Left ventricle myocardium inferior (tissue), 1 donor: ENCODE measurements around the gene ZP4. TPM values are rescaled to one million over a fixed set of nuclear protein-coding genes. Genes with fewer than 3 reads are reported as not detected.

ENCODE experiments used
- DNase-seq: peaks from one replicate; pipeline ENCODE4 v3.0.0-alpha.2; 2020
- H3K27ac ChIP-seq: fragments of 200-600 bp; replicated peaks from 2 replicates; pipeline ENCODE4 v1.8.0; 2021
- H3K27me3 ChIP-seq: fragments of 200-600 bp; 2 replicates; pipeline ENCODE4 v1.8.0; 2021; ENCODE audit warnings: low read depth
- H3K36me3 ChIP-seq: fragments of 200-600 bp; 2 replicates; pipeline ENCODE4 v1.8.0; 2021
- H3K4me1 ChIP-seq: fragments of 200-600 bp; 2 replicates; pipeline ENCODE4 v1.8.0; 2021
- H3K4me3 ChIP-seq: fragments of 200-600 bp; 2 replicates; pipeline ENCODE4 v1.8.0; 2021; ENCODE audit warnings: mild to moderate bottlenecking, moderate library complexity
- H3K9me3 ChIP-seq: fragments of 200-600 bp; replicated peaks from 2 replicates; pipeline ENCODE4 v1.8.0; 2021
- intact Hi-C: fragments of 100-400 bp; cut with micrococcal nuclease; formaldehyde crosslinking; loops from one replicate; pipeline ENCODE4 v1.11.0; 2022
- long read RNA-seq: library from polyadenylated mRNA; unstranded; transcript quantifications from one replicate; pipeline ENCODE4 v2.0.0, GENCODE V29; 2021
- total RNA-seq: library from RNA; stranded (reverse); fragmentation: NEBNext Ultra II Directional; extraction: Animal tissue kit (Norgen Biotek cat#: 25700); gene quantifications from one replicate; pipeline ENCODE4 v1.2.1, GENCODE V29; 2021
- TF ChIP-seq, protein P1 (sequence below): fragments of 200-600 bp; IDR thresholded peaks from 2 replicates; pipeline ENCODE4 v1.8.0; 2021; ENCODE audit warnings: antibody characterized with exemption, mild to moderate bottlenecking, borderline replicate concordance
- donor health status: DM: no; HTN: yes; CAD: no; lungs with severe emphysema.

ZP4 gene, protein sequence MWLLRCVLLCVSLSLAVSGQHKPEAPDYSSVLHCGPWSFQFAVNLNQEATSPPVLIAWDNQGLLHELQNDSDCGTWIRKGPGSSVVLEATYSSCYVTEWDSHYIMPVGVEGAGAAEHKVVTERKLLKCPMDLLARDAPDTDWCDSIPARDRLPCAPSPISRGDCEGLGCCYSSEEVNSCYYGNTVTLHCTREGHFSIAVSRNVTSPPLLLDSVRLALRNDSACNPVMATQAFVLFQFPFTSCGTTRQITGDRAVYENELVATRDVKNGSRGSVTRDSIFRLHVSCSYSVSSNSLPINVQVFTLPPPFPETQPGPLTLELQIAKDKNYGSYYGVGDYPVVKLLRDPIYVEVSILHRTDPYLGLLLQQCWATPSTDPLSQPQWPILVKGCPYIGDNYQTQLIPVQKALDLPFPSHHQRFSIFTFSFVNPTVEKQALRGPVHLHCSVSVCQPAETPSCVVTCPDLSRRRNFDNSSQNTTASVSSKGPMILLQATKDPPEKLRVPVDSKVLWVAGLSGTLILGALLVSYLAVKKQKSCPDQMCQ
- not detected for total RNA-seq
- long read RNA-seq, result 0 reads

GRCh38 chr1:237890822-237891221 is at the start of gene ZP4:
TSS of gene ZP4 (minus strand) at chr1:237890922. CDS start at chr1:237890635, 287 bp downstream.
- Histone ChIP-seq H3K27ac (no peak within 1 kb of the TSS), H3K27me3 (peaks cover 20% of the 10 kb centered on the region), H3K4me3 (no peak within 1 kb of the TSS), H3K9me3 (no peaks in the 10 kb centered on the region), H3K4me1 (no peaks in the 10 kb centered on the region), H3K36me3 (no peaks in the 10 kb centered on the region)
- intact Hi-C loops, result no loop called here
- TF ChIP-seq, protein P1, sequence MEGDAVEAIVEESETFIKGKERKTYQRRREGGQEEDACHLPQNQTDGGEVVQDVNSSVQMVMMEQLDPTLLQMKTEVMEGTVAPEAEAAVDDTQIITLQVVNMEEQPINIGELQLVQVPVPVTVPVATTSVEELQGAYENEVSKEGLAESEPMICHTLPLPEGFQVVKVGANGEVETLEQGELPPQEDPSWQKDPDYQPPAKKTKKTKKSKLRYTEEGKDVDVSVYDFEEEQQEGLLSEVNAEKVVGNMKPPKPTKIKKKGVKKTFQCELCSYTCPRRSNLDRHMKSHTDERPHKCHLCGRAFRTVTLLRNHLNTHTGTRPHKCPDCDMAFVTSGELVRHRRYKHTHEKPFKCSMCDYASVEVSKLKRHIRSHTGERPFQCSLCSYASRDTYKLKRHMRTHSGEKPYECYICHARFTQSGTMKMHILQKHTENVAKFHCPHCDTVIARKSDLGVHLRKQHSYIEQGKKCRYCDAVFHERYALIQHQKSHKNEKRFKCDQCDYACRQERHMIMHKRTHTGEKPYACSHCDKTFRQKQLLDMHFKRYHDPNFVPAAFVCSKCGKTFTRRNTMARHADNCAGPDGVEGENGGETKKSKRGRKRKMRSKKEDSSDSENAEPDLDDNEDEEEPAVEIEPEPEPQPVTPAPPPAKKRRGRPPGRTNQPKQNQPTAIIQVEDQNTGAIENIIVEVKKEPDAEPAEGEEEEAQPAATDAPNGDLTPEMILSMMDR, result no peak
- no peak for DNase-seq

DNA sequence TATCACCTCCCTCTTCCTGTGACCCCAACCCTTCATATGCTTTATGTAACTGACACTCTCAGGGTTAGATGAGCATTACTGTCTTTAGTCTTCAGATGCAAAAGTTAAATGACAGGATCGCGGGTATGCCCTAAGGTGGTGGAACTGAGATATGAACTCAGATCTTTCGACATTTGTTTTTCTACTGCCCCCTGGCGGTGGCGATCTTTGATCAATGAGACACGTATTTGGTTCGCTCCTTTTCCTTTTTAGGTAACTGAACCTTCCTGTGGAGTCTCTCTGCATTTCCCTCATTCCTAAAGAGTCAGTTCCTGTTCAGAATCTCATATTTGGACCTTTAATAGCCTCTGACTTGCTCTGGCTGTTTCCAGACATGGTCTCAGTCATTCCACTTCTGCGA is 47.8 kb upstream of the ZP4 start:
- Histone ChIP-seq H3K27ac (no peak overlapping the region), H3K36me3 (no peaks in the 10 kb centered on the region), H3K4me1 (no peaks in the 10 kb centered on the region), H3K4me3 (no peak overlapping the region), H3K9me3 (no peaks in the 10 kb centered on the region), H3K27me3 (no peaks in the 10 kb centered on the region)
- no peak for DNase-seq
- TF ChIP-seq, protein P1, result no peak
- intact Hi-C loops, result no loop called here

DNA sequence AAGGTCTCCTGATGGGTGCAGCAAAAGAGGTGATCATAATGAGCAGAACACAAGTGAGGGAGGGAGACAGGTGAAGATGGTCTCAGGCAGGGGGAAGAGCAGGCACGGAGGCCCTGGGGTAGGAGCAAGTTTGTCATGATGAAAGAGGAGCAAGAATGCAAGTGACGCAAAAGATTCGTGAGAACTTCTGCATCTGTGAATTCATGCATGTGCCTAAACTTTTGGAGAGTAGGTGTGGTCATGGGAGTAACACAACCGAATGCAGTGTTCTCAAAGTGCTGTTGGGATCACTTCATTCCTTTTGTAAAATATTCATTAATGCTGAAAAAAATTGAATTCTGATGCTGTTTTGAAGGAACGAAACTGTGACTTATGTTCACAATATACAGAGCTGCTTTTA is 47.3 kb upstream of the ZP4 start:
- no peaks in the 10 kb centered on the region for H3K36me3 ChIP-seq
- H3K4me1 ChIP-seq, result no peaks in the 10 kb centered on the region
- H3K27me3 ChIP-seq, result no peaks in the 10 kb centered on the region
- no peak for DNase-seq
- H3K9me3 ChIP-seq, result no peaks in the 10 kb centered on the region
- no peak overlapping the region for H3K27ac ChIP-seq
- no peak overlapping the region for H3K4me3 ChIP-seq
- TF ChIP-seq, protein P1, result no peak
- intact Hi-C loops, result no loop called here

DNA sequence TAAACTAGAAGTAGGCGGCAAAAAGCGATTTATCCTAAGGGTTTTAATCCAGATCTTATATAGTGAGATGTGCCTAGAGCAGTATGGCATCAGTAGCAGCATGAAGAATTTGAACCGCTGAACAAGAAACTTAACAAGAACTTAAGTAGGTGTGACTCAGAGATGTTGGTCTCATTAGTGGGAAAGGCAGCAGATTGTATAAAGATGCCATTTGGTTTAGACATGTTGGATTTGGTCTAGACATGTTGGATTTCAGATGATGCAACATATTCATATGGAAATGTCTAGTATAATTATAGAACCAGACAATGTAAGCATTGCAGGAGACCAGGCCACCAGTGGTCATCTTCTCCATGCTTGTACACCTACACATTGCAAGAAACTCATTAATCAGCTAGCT is 42.1 kb upstream of the ZP4 start:
- intact Hi-C loops, result no loop called here
- Histone ChIP-seq H3K4me3 (no peak overlapping the region), H3K27ac (no peak overlapping the region), H3K9me3 (no peaks in the 10 kb centered on the region), H3K27me3 (peaks cover 3% of the 10 kb centered on the region), H3K4me1 (no peaks in the 10 kb centered on the region), H3K36me3 (no peaks in the 10 kb centered on the region)
- no peak for DNase-seq
- TF ChIP-seq, protein P1, result no peak

DNA sequence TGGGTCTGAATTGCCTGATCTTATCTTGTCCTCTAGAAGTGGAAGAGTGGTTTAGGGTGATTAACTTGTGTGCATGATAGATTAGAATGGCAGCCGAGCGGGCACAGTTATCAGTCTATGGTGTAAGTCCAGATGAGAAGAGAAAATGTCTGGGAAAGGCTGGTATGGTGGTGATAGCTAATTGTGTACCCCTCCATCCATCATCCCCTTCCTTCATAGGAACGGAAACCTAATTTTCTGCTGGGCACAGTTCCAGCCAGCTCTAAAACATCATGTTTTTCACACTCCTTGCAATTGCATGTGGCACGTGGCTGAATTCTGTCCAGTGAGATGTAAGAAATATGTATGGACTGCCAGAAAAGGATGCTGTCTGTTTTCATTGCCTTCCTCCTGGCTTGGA is 40.9 kb upstream of the ZP4 start:
- H3K4me1 ChIP-seq, result no peaks in the 10 kb centered on the region
- H3K4me3 ChIP-seq, result no peak overlapping the region
- no peaks in the 10 kb centered on the region for H3K36me3 ChIP-seq
- H3K27ac ChIP-seq, result no peak overlapping the region
- DNase-seq, result no peak
- intact Hi-C loops, result no loop called here
- H3K27me3 ChIP-seq, result peaks cover 3% of the 10 kb centered on the region
- TF ChIP-seq, protein P1, result no peak
- H3K9me3 ChIP-seq, result no peaks in the 10 kb centered on the region
